GM19468 (cell line): ENCODE data around the gene CARM1.
"Not testable (repeated sequence)": the region's sequence is repeated elsewhere in the genome, so short reads cannot be mapped to it uniquely, and the experiment has no call there.

Experiments
- ATAC-seq: cut with Tn5 transposase; IDR thresholded peaks from one replicate; pipeline ENCODE4 v1.9.1; 2021; ENCODE audit warnings: mild to moderate bottlenecking, moderate library complexity, moderate number of reproducible peaks; ENCODE audit not compliant: unreplicated experiment; ENCODE audit errors: extremely low read depth

The CARM1 gene

DNA sequence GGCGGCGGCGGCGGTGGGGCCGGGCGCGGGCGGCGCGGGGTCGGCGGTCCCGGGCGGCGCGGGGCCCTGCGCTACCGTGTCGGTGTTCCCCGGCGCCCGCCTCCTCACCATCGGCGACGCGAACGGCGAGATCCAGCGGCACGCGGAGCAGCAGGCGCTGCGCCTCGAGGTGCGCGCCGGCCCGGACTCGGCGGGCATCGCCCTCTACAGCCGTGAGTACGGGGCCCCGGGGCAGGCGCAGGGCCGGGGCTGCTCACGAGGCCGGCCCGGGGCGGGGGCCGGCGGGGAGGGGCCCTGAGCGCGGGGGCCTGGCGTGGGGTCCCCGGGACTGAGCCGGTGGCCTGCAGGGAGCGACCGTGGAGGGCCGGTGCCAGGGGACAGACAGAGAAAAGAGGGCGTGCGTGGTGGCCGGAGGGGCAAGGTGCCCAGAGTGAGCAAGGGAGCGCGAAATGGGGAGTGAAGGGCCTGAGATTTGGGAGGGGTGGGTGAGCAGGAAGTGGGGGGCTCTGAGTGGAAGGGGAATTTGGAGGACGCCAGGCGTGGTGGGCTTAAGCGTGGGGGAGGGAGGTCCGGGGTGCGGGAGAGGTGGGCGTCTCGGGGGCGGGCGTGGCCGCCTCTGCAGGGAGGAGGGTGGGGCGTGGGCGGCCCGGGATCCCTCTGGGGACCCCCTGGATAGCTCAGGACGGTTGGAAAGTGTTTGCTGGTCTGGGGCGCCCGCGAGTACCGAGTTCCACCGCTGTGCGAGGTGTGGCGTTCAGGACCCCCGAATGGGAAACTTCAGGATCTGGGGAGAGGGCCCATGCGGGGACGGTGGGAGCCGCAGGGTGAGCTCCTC lies 575 bp downstream of the CARM1 start:
- ATAC-seq, result no peak

- no peak for ATAC-seq
These were observed 1.3 kb downstream of the CARM1 start for GRCh38 chr19:10872546-10873107.

GRCh38 chr19:10874024-10874423 lies 2.7 kb downstream of the CARM1 start:
- no peak for ATAC-seq

- peak; percentile 48 for ATAC-seq
These were observed 5.3 kb downstream of the CARM1 start for GRCh38 chr19:10876459-10877240.

DNA sequence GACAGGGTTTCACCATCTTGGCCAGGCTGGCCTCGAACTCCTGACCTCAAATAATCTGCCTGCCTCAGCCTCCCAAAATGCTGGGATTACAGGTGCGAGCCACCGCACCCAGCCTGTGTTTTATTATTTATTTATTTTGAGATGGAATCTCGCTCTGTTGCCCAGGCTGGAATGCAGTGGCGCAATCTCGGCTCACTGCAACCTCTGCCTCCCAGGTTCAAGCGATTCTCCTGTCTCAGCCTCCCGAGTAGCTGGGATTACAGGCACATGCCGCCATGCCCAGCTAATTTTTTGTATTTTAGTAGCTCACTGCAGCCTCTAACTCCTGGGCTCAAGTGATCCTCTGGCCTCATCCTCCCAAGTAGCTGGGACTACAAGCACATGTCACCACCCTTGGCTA lies 6.3 kb downstream of the CARM1 start:
- not testable (repeated sequence) for ATAC-seq

DNA sequence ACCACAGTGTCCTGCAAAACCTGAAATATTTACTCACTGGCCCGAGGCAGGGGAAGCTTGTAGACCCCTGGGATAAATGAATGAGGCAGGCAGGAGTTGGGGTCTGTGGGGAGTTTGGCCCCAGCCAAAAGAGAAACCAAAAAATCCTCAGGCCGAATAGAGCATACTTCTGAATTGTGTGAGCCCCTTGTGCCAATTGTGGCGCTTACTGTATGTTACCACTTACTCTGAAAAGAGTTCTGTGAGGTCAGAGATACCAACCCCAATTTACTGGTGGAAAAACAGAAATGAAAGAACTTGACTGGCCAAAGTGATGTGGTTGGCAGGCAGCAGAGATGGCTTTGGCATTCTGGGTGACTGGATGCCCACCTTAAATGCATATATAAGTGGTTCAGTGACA lies 6.9 kb downstream of the CARM1 start:
- no peak for ATAC-seq

GRCh38 chr19:10881403-10882107 lies 10.2 kb downstream of the CARM1 start:
- ATAC-seq, result no peak

DNA sequence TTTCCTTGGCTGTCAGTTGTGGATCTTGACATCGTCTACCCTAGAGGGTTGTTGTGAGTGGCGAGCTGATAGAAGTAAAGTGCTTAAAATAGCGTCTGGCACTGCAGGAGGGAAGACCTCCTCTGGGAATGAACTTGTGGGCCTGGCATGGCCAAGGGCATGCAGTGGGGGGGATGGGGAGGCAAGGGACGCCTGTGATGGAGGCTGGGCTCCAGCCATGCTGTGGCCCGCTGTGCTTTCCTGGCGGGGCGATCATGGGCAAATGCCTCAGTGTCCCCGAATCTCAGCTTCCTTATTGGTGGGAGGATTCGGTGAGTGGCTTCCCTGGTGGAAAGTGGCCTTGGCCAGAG lies 10.7 kb downstream of the CARM1 start:
- no peak for ATAC-seq

DNA sequence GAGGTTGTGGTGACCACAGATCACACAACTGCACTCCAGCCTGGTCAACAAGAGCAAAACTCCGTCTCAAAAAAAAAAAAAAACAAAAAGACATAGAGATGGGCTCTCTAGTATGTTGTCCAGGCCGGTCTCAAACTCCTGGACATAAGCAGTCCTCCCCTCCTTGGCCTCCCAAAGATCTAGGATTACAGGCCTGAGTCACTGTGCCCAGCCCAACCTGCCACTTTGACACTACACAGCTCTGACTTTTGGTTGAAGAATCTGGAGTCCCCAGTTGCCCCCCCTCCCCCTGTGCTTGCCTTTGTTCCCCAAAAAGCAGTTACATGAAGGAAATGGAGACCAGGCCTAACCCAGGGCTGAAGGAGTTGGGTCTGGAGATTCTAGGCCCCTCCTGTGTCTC lies 12.9 kb downstream of the CARM1 start:
- no peak for ATAC-seq

GRCh38 chr19:10885201-10886169 lies 14.1 kb downstream of the CARM1 start:
- no peak for ATAC-seq

GRCh38 chr19:10887616-10888367 lies 16.4 kb downstream of the CARM1 start:
- no peak for ATAC-seq

GRCh38 chr19:10888421-10888866 lies 17.1 kb downstream of the CARM1 start:
- ATAC-seq, result no peak

GRCh38 chr19:10889880-10890279 lies 18.5 kb downstream of the CARM1 start:
- no peak for ATAC-seq

- ATAC-seq, result no peak
These were observed 20.2 kb downstream of the CARM1 start for GRCh38 chr19:10891405-10892086.

- no peak for ATAC-seq
These were observed 20.9 kb downstream of the CARM1 start for GRCh38 chr19:10892256-10892655.

GRCh38 chr19:10894911-10895213 lies 23.5 kb downstream of the CARM1 start:
- ATAC-seq, result no peak

DNA sequence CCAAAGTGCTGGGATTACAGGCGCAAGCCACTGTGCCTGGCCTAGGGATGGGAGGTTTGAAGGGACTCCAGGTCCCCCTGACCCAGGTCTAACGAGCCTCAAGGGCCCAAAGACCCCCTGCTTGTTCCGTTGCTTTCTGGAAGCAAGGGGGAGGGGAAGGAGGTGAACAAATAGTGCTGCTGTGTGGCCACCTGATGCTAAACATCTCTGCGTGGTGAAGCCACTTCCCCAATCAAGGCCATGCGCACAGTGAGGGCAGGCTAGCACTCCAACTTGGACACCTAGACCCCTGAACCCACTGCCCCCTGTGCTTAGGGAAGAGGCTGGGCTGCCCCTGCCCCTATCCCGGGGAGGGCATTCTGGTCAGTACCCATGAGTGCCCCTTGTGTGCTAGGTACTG lies 24.0 kb downstream of the CARM1 start:
- ATAC-seq, result no peak

- ATAC-seq, result no peak
These were observed 24.6 kb downstream of the CARM1 start for GRCh38 chr19:10895920-10896319.
